Heart left ventricle (tissue), 16 donors: ENCODE data around the gene HYAL2. TPM values are rescaled to one million over a fixed set of nuclear protein-coding genes. Genes with fewer than 3 reads are reported as not detected.
A peak's percentile ranks its signal among the peaks of the same experiment; 100 is the strongest.

Experiments used
- ATAC-seq, 4 donors: fragments of 200-7000 bp; cut with Tn5 transposase; one replicate each; pipeline ENCODE4 v1.9.1; 2020 to 2022; ENCODE audit warnings: moderate library complexity in 4 of 4, mild to moderate bottlenecking in 3 of 4, moderate number of reproducible peaks in 1 of 4
- DNase-seq, 5 donors: peaks; one replicate each; pipeline ENCODE4 v3.0.0-alpha.2; 2020
- H3K27ac ChIP-seq, 12 donors: fragments of 200-600 bp; sonication (generic) in 4 of 12; one replicate each; pipeline versions ENCODE4 v1.5.0 to v1.8.0; 2016 to 2022; ENCODE audit warnings: mild to moderate bottlenecking in 2 of 12
- H3K27me3 ChIP-seq, 9 donors: fragments of 200-600 bp; sonication (generic) in 2 of 9; one replicate each; pipeline versions ENCODE4 v1.5.1 to v1.8.0; 2016 to 2022; ENCODE audit warnings: mild to moderate bottlenecking in 3 of 9
- H3K36me3 ChIP-seq, 9 donors: fragments of 200-600 bp; sonication (generic) in 2 of 9; one replicate each; pipeline versions ENCODE4 v1.5.0 to v1.8.0; 2018 to 2022; ENCODE audit warnings: mild to moderate bottlenecking in 2 of 9
- H3K4me1 ChIP-seq, 12 donors: fragments of 200-600 bp; sonication (generic) in 4 of 12; one replicate each; pipeline versions ENCODE4 v1.5.0 to v1.8.0; 2016 to 2022; ENCODE audit warnings: mild to moderate bottlenecking in 3 of 12
- H3K4me3 ChIP-seq, 12 donors: fragments of 200-600 bp; sonication (generic) in 4 of 12; one replicate each; pipeline versions ENCODE4 v1.5.0 to v1.8.0; 2017 to 2022; ENCODE audit warnings: mild to moderate bottlenecking in 9 of 12, moderate library complexity in 4 of 12
- H3K9me3 ChIP-seq, 12 donors: fragments of 200-600 bp; sonication (generic) in 4 of 12; one replicate each; pipeline versions ENCODE4 v1.5.0 to v1.8.0; 2016 to 2022; ENCODE audit warnings: mild to moderate bottlenecking in 1 of 12
- POLR2A ChIP-seq, 2 donors: fragments of 450-650 bp; IDR thresholded peaks; one replicate each; pipeline ENCODE4 v1.6.1; 2017; ENCODE audit warnings: antibody characterized with exemption in 2 of 2, mild to moderate bottlenecking in 2 of 2, moderate library complexity in 2 of 2
- WGBS, 4 donors: extraction: QIAGEN DNeasy Blood & Tissue Kit in 2 of 4; methylation state at CpG; one replicate each; pipeline versions ENCODE4 v1.1.5 to v1.1.7; 2013 to 2018; 5-methylcytosine and 5-hydroxymethylcytosine counted together
- intact Hi-C, 10 donors: fragments of 100-400 bp; cut with DNase I; formaldehyde crosslinking; loops; one replicate each; pipeline versions ENCODE4 v1.11.1 to v1.14.2; 2022
- polyA plus RNA-seq, 2 donors: library from polyadenylated mRNA; stranded (reverse); fragments of 200-250 nt; gene quantifications; one replicate each; pipeline ENCODE4 v1.2.3, GENCODE V29; 2013
- total RNA-seq, 9 donors: library from RNA; depleted of rRNA in 2 of 9; stranded (reverse); fragments of >200 nt in 2 of 9; fragmentation: NEBNext Ultra II Directional in 3 of 9; extraction: Animal tissue kit (Norgen Biotek cat#: 25700) in 3 of 9; gene quantifications; one replicate each; pipeline versions ENCODE4 v1.1.0 to v1.2.4, GENCODE V29; 2016 to 2023
- TF ChIP-seq, protein P1 (sequence below), 12 donors: fragments of 200-600 bp; sonication (generic) in 4 of 12; IDR thresholded peaks; one replicate each; pipeline versions ENCODE4 v1.5.0 to v1.8.0; 2018 to 2022; ENCODE audit warnings: antibody characterized with exemption in 12 of 12, mild to moderate bottlenecking in 5 of 12
- donor health status: ischemic (EF 13 %, LVEDD 7.1; RV severe dilation, severe dysfunction).
- donor health status: healthy with polysubstance abuse.
- donor health status: DM: no; HTN: yes; CAD: no.
- donor health status: DM: no; HTN: no; CAD: no.
- donor health status: ischemic (EF 25% LVEDD 6.9; RV normal size, moderate dysfunction).
- donor health status: ischemic (EF 25% LVEDD 5.7; RV mildly dilated, moderate dysfunction).
- donor health status: healthy.
- donor health status: DM: yes; HTN: yes; CAD: no.
- donor health status: ischemic (EF 35%, LVEDD 5.7; RV mildly dilated, moderate dysfunction).
- donor health status: nonischemic (EF 11% LVEDD 7.7; RV severe dilation, severe dysfunction).
- donor health status: DM: yes; HTN: yes; CAD: no.
- donor health status: PGD.
- donor health status: ischemic (EF 29% LVEDD 5.4; RV normal size, mild dysfunction).
- donor health status: nonischemic (EF 23%, LVEDD 6.1; RV moderate dilation, normal function).

HYAL2 gene
- total and polyA plus RNA-seq, 11 donors = 24.0 to 234 (median 52.2) TPM

DNA sequence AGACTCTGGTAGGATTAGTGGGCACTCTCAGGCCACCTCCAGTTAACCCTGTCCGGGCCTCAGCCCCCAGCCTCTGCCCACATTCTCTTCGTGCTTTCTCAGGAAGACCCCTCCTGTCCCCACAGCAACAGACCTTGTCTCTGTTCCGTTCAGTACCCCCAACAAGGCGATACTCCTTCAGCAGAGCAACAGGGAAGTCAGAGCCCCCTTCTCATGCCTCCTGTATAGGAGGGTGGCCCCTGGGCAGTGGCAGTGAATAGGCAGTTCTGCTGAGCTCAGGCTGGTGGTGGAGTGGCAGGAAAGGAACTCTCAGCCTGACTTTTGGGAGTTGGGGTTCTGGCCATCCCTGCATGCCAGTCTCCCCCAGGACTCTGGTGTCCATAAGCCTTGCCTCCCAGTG, 53.1 kb downstream of the HYAL2 start:
- H3K36me3 ChIP-seq = no peaks in the 10 kb centered on the region
- 70 to 81% (median 74%) methylated on average over 4 of the region's 4 CpGs for WGBS, 4 donors
- ATAC-seq (no peak), DNase-seq (peak in 1 of 5 donors; percentile 25)
- no peaks in the 10 kb centered on the region for H3K9me3 ChIP-seq
- peak overlapping the region in 10 of 12 donors; percentile 32 to 100 (median 86) for H3K27ac ChIP-seq
- peak overlapping the region in 10 of 12 donors; percentile 8 to 71 (median 37) for H3K4me3 ChIP-seq
- H3K27me3 ChIP-seq = peaks cover 0 to 23% (median 0%) of the 10 kb centered on the region in 9 donors
- no peak for TF ChIP-seq POLR2A (IDR thresholded peaks at IDR 0.05)
- TF ChIP-seq, protein P1, sequence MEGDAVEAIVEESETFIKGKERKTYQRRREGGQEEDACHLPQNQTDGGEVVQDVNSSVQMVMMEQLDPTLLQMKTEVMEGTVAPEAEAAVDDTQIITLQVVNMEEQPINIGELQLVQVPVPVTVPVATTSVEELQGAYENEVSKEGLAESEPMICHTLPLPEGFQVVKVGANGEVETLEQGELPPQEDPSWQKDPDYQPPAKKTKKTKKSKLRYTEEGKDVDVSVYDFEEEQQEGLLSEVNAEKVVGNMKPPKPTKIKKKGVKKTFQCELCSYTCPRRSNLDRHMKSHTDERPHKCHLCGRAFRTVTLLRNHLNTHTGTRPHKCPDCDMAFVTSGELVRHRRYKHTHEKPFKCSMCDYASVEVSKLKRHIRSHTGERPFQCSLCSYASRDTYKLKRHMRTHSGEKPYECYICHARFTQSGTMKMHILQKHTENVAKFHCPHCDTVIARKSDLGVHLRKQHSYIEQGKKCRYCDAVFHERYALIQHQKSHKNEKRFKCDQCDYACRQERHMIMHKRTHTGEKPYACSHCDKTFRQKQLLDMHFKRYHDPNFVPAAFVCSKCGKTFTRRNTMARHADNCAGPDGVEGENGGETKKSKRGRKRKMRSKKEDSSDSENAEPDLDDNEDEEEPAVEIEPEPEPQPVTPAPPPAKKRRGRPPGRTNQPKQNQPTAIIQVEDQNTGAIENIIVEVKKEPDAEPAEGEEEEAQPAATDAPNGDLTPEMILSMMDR (IDR thresholded peaks at IDR 0.05) = no peak
- intact Hi-C loops = loop anchor here in 2 of 10 donors (2.0 to 5.0 kb wide), 2 partner anchors 39 to 147 kb away; no protein-coding TSS in a partner anchor
- peaks cover 0 to 67% (median 51%) of the 10 kb centered on the region in 12 donors for H3K4me1 ChIP-seq

DNA sequence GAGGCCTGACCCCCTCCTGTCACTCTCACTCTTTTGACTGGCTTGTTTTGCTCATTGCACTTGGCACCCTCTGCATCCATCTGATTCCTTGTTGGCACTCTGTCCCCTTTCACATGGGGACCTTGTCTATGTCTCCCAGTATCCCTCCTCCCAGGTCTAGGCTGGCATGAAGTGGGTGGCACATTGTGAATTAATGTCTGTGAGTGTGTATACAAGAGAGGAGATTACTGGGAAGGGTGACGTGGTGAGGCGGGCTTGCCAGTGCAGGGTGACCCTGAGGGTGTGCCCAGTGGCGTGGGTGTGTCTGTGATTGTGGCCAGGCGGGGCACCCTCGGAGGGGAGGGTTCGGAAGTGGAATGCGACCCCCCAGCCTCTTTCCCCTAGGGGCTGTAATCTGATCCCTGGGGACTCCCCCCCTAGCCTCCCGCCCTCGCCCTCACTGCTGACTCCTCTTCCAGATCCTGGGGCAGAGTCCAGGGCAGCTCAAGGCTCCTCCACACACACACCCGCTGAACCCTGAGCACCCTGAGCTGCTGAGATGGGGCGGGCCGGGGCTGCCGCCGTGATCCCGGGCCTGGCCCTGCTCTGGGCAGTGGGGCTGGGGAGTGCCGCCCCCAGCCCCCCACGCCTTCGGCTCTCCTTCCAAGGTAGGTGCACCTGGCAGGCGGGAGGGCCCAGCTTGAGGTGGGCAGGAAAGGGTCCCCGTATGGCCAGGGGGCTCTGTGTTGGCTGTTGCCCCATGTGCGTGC, 53.7 kb downstream of the HYAL2 start, which contains the start of gene SEMA3B:
Gene SEMA3B, plus strand, starts transcription at position 445 of the 749 bp plus-strand sequence. Its CDS starts 94 bp downstream, at position 539.
- ATAC-seq = peak; percentile 28 to 62 (median 34)
- Histone ChIP-seq H3K27me3 (peaks cover 0 to 18% (median 0%) of the 10 kb centered on the region in 9 donors), H3K4me3 (peak within 1 kb of the TSS in 11 of 12 donors; percentile 13 to 71 (median 59)), H3K27ac (peak within 1 kb of the TSS; percentile 6 to 100 (median 92)), H3K4me1 (peaks cover 0 to 71% (median 55%) of the 10 kb centered on the region in 12 donors), H3K9me3 (no peaks in the 10 kb centered on the region), H3K36me3 (no peaks in the 10 kb centered on the region)
- TF ChIP-seq POLR2A (IDR thresholded peaks at IDR 0.05) = no peak
- WGBS, 4 donors = 36 to 42% (median 39%) methylated on average over 6 to 21 of the region's 21 CpGs
- DNase-seq = peak in 4 of 5 donors; percentile 64 to 79 (median 68)
- intact Hi-C loops = loop anchor here in 2 of 10 donors (2.0 to 5.0 kb wide), 2 partner anchors 38 to 147 kb away; no protein-coding TSS in a partner anchor

DNA sequence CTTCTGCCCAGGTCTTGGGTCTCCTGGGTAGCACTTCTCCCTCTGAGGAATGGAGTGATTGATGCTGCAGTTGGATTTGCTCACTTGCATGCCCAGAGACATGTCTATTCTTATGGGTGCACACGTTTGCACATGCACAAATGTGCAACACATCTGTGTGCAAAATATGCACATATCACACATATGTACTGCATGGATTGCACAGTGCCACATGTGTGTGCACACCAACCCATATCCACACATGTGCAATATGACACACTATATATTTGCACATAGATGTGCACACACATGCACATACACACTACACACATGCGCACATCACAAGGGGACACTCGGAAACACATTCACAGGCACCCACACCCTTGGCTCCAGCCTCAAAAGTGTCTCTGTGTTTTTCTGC, 54.3 kb downstream of the HYAL2 start:
- ATAC-seq = no peak
- Histone ChIP-seq H3K9me3 (no peaks in the 10 kb centered on the region), H3K36me3 (no peaks in the 10 kb centered on the region), H3K27ac (peak overlapping the region in 11 of 12 donors; percentile 81 to 100 (median 93)), H3K4me1 (peaks cover 0 to 73% (median 50%) of the 10 kb centered on the region in 12 donors), H3K27me3 (peaks cover 0 to 12% (median 0%) of the 10 kb centered on the region in 9 donors), H3K4me3 (peak overlapping the region in 8 of 12 donors; percentile 54 to 71 (median 60))
- intact Hi-C loops = loop anchor here in 2 of 10 donors (2.0 to 5.0 kb wide), 2 partner anchors 37 to 146 kb away; no protein-coding TSS in a partner anchor
- WGBS, 4 donors = 41 to 55% (median 46%) methylated on average over 3 of the region's 3 CpGs
- no peak for DNase-seq
- TF ChIP-seq, protein P1 (IDR thresholded peaks at IDR 0.05) = no peak
- TF ChIP-seq POLR2A (IDR thresholded peaks at IDR 0.05) = no peak

Other genes with a start within 250 kb of the HYAL2 start
- gene RBM5, start 233.8 kb downstream of the HYAL2 start, total RNA-seq = 10 to 100 TPM; 37.4 to 77.3 (median 55.8) TPM
- 10 to 100 TPM; 32.5 to 50.2 TPM for gene RBM5, start 233.8 kb downstream of the HYAL2 start, polyA plus RNA-seq
- 10 to 100 TPM in 6 of 9 donors, 1 to 10 TPM in 3; 6.1 to 94.1 (median 11.3) TPM for gene SEMA3F, start 167.4 kb downstream of the HYAL2 start, total RNA-seq
- gene SEMA3F, start 167.4 kb downstream of the HYAL2 start, polyA plus RNA-seq = 10 to 100 TPM in 1 of 2 donors, 1 to 10 TPM in 1; 9.3 to 23.9 TPM
- gene GNAT1, start 131.1 kb downstream of the HYAL2 start, total RNA-seq = under 1 TPM in 1 of 9 donors, not detected in 8; 0.40 TPM
- gene GNAT1, start 131.1 kb downstream of the HYAL2 start, polyA plus RNA-seq = not detected
- 10 to 100 TPM in 3 of 9 donors, 1 to 10 TPM in 6; 3.6 to 14.8 (median 8.4) TPM for gene SLC38A3, start 117.5 kb downstream of the HYAL2 start, total RNA-seq
- gene SLC38A3, start 117.5 kb downstream of the HYAL2 start, polyA plus RNA-seq = 1 to 10 TPM; 1.0 to 8.8 TPM
- 100 to 1,000 TPM; 106 to 365 (median 140) TPM for gene GNAI2, start 86.5 kb downstream of the HYAL2 start, total RNA-seq
- gene GNAI2, start 86.5 kb downstream of the HYAL2 start, polyA plus RNA-seq = 100 to 1,000 TPM in 1 of 2 donors, 10 to 100 TPM in 1; 93.2 to 180 TPM
- gene SEMA3B, start 53.6 kb downstream of the HYAL2 start, total RNA-seq = 10 to 100 TPM; 12.9 to 60.1 (median 17.8) TPM
- 10 to 100 TPM; 21.1 to 37.5 TPM for gene SEMA3B, start 53.6 kb downstream of the HYAL2 start, polyA plus RNA-seq
- gene LSMEM2, start 43.7 kb downstream of the HYAL2 start, total RNA-seq = 10 to 100 TPM in 8 of 9 donors, 1 to 10 TPM in 1; 8.8 to 68.3 (median 31.5) TPM
- gene LSMEM2, start 43.7 kb downstream of the HYAL2 start, polyA plus RNA-seq = 10 to 100 TPM in 1 of 2 donors, 1 to 10 TPM in 1; 1.3 to 29.7 TPM
- 10 to 100 TPM; 47.5 to 94.9 (median 61.4) TPM for gene IFRD2, start 30.3 kb downstream of the HYAL2 start, total RNA-seq
- 100 to 1,000 TPM in 1 of 2 donors, 10 to 100 TPM in 1; 80.5 to 106 TPM for gene IFRD2, start 30.3 kb downstream of the HYAL2 start, polyA plus RNA-seq
- 1 to 10 TPM; 1.0 to 3.2 (median 1.6) TPM for gene HYAL3, start 23.3 kb downstream of the HYAL2 start, total RNA-seq
- gene HYAL3, start 23.3 kb downstream of the HYAL2 start, polyA plus RNA-seq = 1 to 10 TPM; 2.1 to 3.1 TPM
- gene NAA80, start 23.3 kb downstream of the HYAL2 start, total RNA-seq = 10 to 100 TPM in 4 of 9 donors, 1 to 10 TPM in 5; 8.0 to 13.9 (median 9.8) TPM
- 10 to 100 TPM in 1 of 2 donors, 1 to 10 TPM in 1; 5.0 to 10.4 TPM for gene NAA80, start 23.3 kb downstream of the HYAL2 start, polyA plus RNA-seq
- gene HYAL1, start 19.2 kb downstream of the HYAL2 start, total RNA-seq = 10 to 100 TPM; 36.9 to 99.7 (median 57.8) TPM
- 10 to 100 TPM; 37.6 to 60.7 TPM for gene HYAL1, start 19.2 kb downstream of the HYAL2 start, polyA plus RNA-seq
- 10 to 100 TPM; 24.5 to 34.9 (median 29.0) TPM for gene TUSC2, start 5.5 kb upstream of the HYAL2 start, total RNA-seq
- 10 to 100 TPM; 27.6 to 68.1 TPM for gene TUSC2, start 5.5 kb upstream of the HYAL2 start, polyA plus RNA-seq
- 10 to 100 TPM in 7 of 9 donors, 1 to 10 TPM in 2; 7.9 to 25.5 (median 11.4) TPM for gene RASSF1, start 18.1 kb upstream of the HYAL2 start, total RNA-seq
- 10 to 100 TPM; 14.2 to 58.6 TPM for gene RASSF1, start 18.1 kb upstream of the HYAL2 start, polyA plus RNA-seq
- gene ZMYND10, start 23.0 kb upstream of the HYAL2 start, total RNA-seq = 1 to 10 TPM in 2 of 9 donors, under 1 TPM in 2, not detected in 5; 0.49 to 1.4 (median 1.0) TPM
- gene ZMYND10, start 23.0 kb upstream of the HYAL2 start, polyA plus RNA-seq = under 1 TPM; 0.15 to 0.29 TPM
- 10 to 100 TPM; 12.0 to 18.4 (median 15.3) TPM for gene NPRL2, start 28.0 kb upstream of the HYAL2 start, total RNA-seq
- gene NPRL2, start 28.0 kb upstream of the HYAL2 start, polyA plus RNA-seq = 10 to 100 TPM; 14.4 to 19.0 TPM
- 10 to 100 TPM in 2 of 9 donors, 1 to 10 TPM in 7; 4.9 to 16.5 (median 7.8) TPM for gene CYB561D2, start 28.1 kb upstream of the HYAL2 start, total RNA-seq
- 10 to 100 TPM in 1 of 2 donors, 1 to 10 TPM in 1; 6.7 to 18.6 TPM for gene CYB561D2, start 28.1 kb upstream of the HYAL2 start, polyA plus RNA-seq
- 10 to 100 TPM; 20.5 to 56.4 (median 28.9) TPM for gene TMEM115, start 36.8 kb upstream of the HYAL2 start, total RNA-seq
- gene TMEM115, start 36.8 kb upstream of the HYAL2 start, polyA plus RNA-seq = 10 to 100 TPM; 21.6 to 57.3 TPM
- gene CACNA2D2, start 180.9 kb upstream of the HYAL2 start, total RNA-seq = 1 to 10 TPM in 8 of 9 donors, under 1 TPM in 1; 0.95 to 3.6 (median 2.7) TPM
- gene CACNA2D2, start 180.9 kb upstream of the HYAL2 start, polyA plus RNA-seq = 1 to 10 TPM in 1 of 2 donors, under 1 TPM in 1; 0.49 to 1.5 TPM
- 10 to 100 TPM; 25.4 to 56.8 (median 40.0) TPM for gene C3orf18, start 245.0 kb upstream of the HYAL2 start, total RNA-seq
- gene C3orf18, start 245.0 kb upstream of the HYAL2 start, polyA plus RNA-seq = 10 to 100 TPM; 28.7 to 28.9 TPM
- gene HEMK1, start 246.8 kb upstream of the HYAL2 start, total RNA-seq = 10 to 100 TPM in 7 of 9 donors, 1 to 10 TPM in 2; 7.8 to 19.7 (median 13.8) TPM
- 10 to 100 TPM; 10.9 to 16.7 TPM for gene HEMK1, start 246.8 kb upstream of the HYAL2 start, polyA plus RNA-seq